Measurements from ENCODE around the gene DENND2A. TPM values are rescaled to one million over a fixed set of nuclear protein-coding genes. Genes with fewer than 3 reads are reported as not detected.

The DENND2A gene
- total and polyA plus RNA-seq, 2 of the 4 experiments (the other 2 are of a cell fraction) = 7.5 to 10.3 TPM

DNA sequence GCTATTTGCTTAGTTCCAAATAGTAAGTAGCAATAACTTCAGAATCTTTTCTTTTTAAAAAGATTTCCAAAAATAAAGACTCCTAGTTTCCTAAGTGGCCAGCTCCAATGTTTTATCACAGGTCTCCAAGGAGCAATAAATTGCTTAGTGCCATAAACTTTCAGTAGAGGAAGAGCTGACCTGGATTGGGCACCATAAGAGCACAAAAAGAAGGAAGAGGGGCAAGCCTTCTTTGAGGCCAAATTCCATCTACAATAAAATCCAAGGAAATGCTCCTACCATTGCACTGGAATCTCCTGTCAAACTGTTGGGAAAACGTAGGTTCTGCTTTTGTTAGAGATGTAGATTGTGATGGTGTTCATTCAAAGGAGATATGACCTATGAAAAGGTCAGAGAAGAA, 64.0 kb downstream of the DENND2A start:
- Histone ChIP-seq H2BK15ac (ENCODE audit: low read depth, low read length) (no peak overlapping the region), H3K56ac (ENCODE audit: extremely low read depth, insufficient read depth, low read length) (no peak overlapping the region), H2BK120ac (ENCODE audit: low read depth, low read length) (no peak overlapping the region), H3K27me3 (ENCODE audit: control insufficient read depth, insufficient read depth, low read length) (no peaks in the 10 kb centered on the region), H3K4me3 (ENCODE audit: insufficient read depth, low read depth, low read length) (no peak overlapping the region), H3K79me1 (ENCODE audit: low read depth in 1 of 2, low read length in 2 of 2) (no peaks in the 10 kb centered on the region), H2BK20ac (ENCODE audit: low read depth, low read length) (no peak overlapping the region), H4K8ac (ENCODE audit: low read depth in 2 of 2, low read length in 2 of 2) (no peak overlapping the region), H3K36me3 (ENCODE audit: control insufficient read depth, insufficient read depth, low read length) (peaks cover 49% of the 10 kb centered on the region), H3K9ac (ENCODE audit: low read depth, low read length) (no peak overlapping the region), H3K4me1 (ENCODE audit: control insufficient read depth, insufficient read depth, low read length) (no peaks in the 10 kb centered on the region), H2AK5ac (ENCODE audit: low read depth, low read length) (no peak overlapping the region), H3K4ac (ENCODE audit: low read depth, low read length) (no peak overlapping the region), H2BK5ac (ENCODE audit: low read depth, low read length, poor library complexity, severe bottlenecking) (no peak overlapping the region), H3K14ac (replicated peaks; ENCODE audit: low read depth, low read length) (no peak overlapping the region), H2AFZ (replicated peaks; ENCODE audit: low read length, poor library complexity) (no peak overlapping the region), H3K9me1 (ENCODE audit: insufficient read depth, low read length) (no peaks in the 10 kb centered on the region), H3K9me3 (ENCODE audit: control insufficient read depth, insufficient read depth, low read length) (no peaks in the 10 kb centered on the region), H3K18ac (ENCODE audit: low read depth, low read length) (no peak overlapping the region), H4K91ac (ENCODE audit: insufficient read depth, low read depth, low read length) (no peak overlapping the region), H3K4me2 (ENCODE audit: low read depth, low read length) (no peak overlapping the region), H3K23ac (ENCODE audit: low read depth, low read length) (no peak overlapping the region), H4K5ac (ENCODE audit: low read depth, low read length) (no peak overlapping the region), H3K27ac (ENCODE audit: insufficient read depth, low read length) (no peak overlapping the region), H4K20me1 (ENCODE audit: insufficient read depth, low read length) (no peaks in the 10 kb centered on the region; the same call in 1 of the 2 replicates), H2AK9ac (replicated peaks; ENCODE audit: low read depth, low read length, poor library complexity) (no peak overlapping the region)
- TF ChIP-seq, protein P1, sequence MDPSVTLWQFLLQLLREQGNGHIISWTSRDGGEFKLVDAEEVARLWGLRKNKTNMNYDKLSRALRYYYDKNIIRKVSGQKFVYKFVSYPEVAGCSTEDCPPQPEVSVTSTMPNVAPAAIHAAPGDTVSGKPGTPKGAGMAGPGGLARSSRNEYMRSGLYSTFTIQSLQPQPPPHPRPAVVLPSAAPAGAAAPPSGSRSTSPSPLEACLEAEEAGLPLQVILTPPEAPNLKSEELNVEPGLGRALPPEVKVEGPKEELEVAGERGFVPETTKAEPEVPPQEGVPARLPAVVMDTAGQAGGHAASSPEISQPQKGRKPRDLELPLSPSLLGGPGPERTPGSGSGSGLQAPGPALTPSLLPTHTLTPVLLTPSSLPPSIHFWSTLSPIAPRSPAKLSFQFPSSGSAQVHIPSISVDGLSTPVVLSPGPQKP (IDR thresholded peaks at IDR 0.05; ENCODE audit: borderline replicate concordance, low read depth, low read length) = no peak
- TF ChIP-seq RAD21 (IDR thresholded peaks at IDR 0.05; ENCODE audit: low read length) = no peak
- TF ChIP-seq CEBPB (IDR thresholded peaks at IDR 0.05; ENCODE audit: low read depth, low read length) = no peak
- TF ChIP-seq, protein P2, sequence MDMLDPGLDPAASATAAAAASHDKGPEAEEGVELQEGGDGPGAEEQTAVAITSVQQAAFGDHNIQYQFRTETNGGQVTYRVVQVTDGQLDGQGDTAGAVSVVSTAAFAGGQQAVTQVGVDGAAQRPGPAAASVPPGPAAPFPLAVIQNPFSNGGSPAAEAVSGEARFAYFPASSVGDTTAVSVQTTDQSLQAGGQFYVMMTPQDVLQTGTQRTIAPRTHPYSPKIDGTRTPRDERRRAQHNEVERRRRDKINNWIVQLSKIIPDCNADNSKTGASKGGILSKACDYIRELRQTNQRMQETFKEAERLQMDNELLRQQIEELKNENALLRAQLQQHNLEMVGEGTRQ (IDR thresholded peaks at IDR 0.05; ENCODE audit: low read depth, low read length) = no peak
- no peak for TF ChIP-seq CHD1 (IDR thresholded peaks at IDR 0.05; ENCODE audit: low read depth, low read length)
- TF ChIP-seq BHLHE40 (IDR thresholded peaks at IDR 0.05; ENCODE audit: low read depth, low read length) = no peak
- TF ChIP-seq, protein P3, sequence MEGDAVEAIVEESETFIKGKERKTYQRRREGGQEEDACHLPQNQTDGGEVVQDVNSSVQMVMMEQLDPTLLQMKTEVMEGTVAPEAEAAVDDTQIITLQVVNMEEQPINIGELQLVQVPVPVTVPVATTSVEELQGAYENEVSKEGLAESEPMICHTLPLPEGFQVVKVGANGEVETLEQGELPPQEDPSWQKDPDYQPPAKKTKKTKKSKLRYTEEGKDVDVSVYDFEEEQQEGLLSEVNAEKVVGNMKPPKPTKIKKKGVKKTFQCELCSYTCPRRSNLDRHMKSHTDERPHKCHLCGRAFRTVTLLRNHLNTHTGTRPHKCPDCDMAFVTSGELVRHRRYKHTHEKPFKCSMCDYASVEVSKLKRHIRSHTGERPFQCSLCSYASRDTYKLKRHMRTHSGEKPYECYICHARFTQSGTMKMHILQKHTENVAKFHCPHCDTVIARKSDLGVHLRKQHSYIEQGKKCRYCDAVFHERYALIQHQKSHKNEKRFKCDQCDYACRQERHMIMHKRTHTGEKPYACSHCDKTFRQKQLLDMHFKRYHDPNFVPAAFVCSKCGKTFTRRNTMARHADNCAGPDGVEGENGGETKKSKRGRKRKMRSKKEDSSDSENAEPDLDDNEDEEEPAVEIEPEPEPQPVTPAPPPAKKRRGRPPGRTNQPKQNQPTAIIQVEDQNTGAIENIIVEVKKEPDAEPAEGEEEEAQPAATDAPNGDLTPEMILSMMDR (conservative IDR thresholded peaks at IDR 0.05; ENCODE audit: low read depth, low read length) = no peak
- no peak for TF ChIP-seq NFE2L2 (IDR thresholded peaks at IDR 0.05; ENCODE audit: low read depth, low read length)
- no peak for TF ChIP-seq RFX5 (IDR thresholded peaks at IDR 0.05; ENCODE audit: low read depth, low read length)
- TF ChIP-seq RCOR1 (IDR thresholded peaks at IDR 0.05; ENCODE audit: insufficient replicate concordance, low read length) = no peak
- TF ChIP-seq MAFK (IDR thresholded peaks at IDR 0.05; ENCODE audit: low read depth, low read length) = no peak
- no peak for TF ChIP-seq FOS (IDR thresholded peaks at IDR 0.05; ENCODE audit: low read depth, low read length)
- intact Hi-C loops (cut with micrococcal nuclease) (no loop called here), dilution Hi-C loops (cut with HindIII; ENCODE audit: low sequenced_read_pairs, unreplicated experiment) (no loop called here), in situ Hi-C loops (cut with MboI; ENCODE audit: low sequenced_read_pairs) (no loop called here)
- no CpG with 5 or more reads among the region's 1 CpG for WGBS, 2 experiments (ENCODE audit: extremely low coverage in 2 of 2, insufficient read length in 1 of 2)
- ChIA-PET POLR2A (ENCODE audit: unreplicated experiment) (no interaction called here), CTCF (no interaction called here)
- DNase-seq = no peak
- no TSS peak for BruUV-seq (replicated peaks)
- ATAC-seq (ENCODE audit: low read depth) = no peak

All from IMR-90 (cell line).